GM08714 (cell line): Measurements from ENCODE around the gene CDCP1.

Experiments used
- H3K4me3 ChIP-seq: fragments of 200-500 bp; sonication (Bioruptor generic); 2 replicates; pipeline ENCODE4 v1.5.1; 2014; ENCODE audit warnings: mild to moderate bottlenecking, low read length, inconsistent platforms
- ZNF274 ChIP-seq: IDR thresholded peaks from 2 replicates; pipeline ENCODE4 v1.6.1; 2012; ENCODE audit warnings: mild to moderate bottlenecking, low read depth, low read length

The CDCP1 gene

GRCh38 chr3:45135959-45136358 lies 10.2 kb downstream of the CDCP1 start:
- TF ChIP-seq ZNF274: no peak
- H3K4me3 ChIP-seq: no peak overlapping the region

GRCh38 chr3:45134758-45135521 lies 11.2 kb downstream of the CDCP1 start:
- no peak overlapping the region for H3K4me3 ChIP-seq
- TF ChIP-seq ZNF274: no peak

GRCh38 chr3:45132568-45133211 lies 13.5 kb downstream of the CDCP1 start:
- TF ChIP-seq ZNF274: no peak

GRCh38 chr3:45131201-45131600 lies 15.0 kb downstream of the CDCP1 start:
- no peak for TF ChIP-seq ZNF274
- no peak overlapping the region for H3K4me3 ChIP-seq

More at GRCh38 chr3:45132568-45133211, 13.5 kb downstream of the CDCP1 start:
- H3K4me3 ChIP-seq: no peak overlapping the region

GRCh38 chr3:45130476-45130875 lies 15.7 kb downstream of the CDCP1 start:
- H3K4me3 ChIP-seq: no peak overlapping the region
- TF ChIP-seq ZNF274: no peak

GRCh38 chr3:45128950-45129349 lies 17.2 kb downstream of the CDCP1 start:
- TF ChIP-seq ZNF274: no peak
- no peak overlapping the region for H3K4me3 ChIP-seq

- H3K4me3 ChIP-seq: no peak overlapping the region
- TF ChIP-seq ZNF274: no peak
Observed at GRCh38 chr3:45127130-45127822, 18.9 kb downstream of the CDCP1 start.

GRCh38 chr3:45126730-45127129 lies 19.4 kb downstream of the CDCP1 start:
- no peak overlapping the region for H3K4me3 ChIP-seq

GRCh38 chr3:45125550-45126026 lies 20.6 kb downstream of the CDCP1 start:
- no peak overlapping the region for H3K4me3 ChIP-seq

More at GRCh38 chr3:45126730-45127129, 19.4 kb downstream of the CDCP1 start:
- no peak for TF ChIP-seq ZNF274

GRCh38 chr3:45124956-45125355 lies 21.2 kb downstream of the CDCP1 start:
- no peak overlapping the region for H3K4me3 ChIP-seq
- TF ChIP-seq ZNF274: no peak

More at GRCh38 chr3:45125550-45126026, 20.6 kb downstream of the CDCP1 start:
- no peak for TF ChIP-seq ZNF274

- no peak overlapping the region for H3K4me3 ChIP-seq
- TF ChIP-seq ZNF274: no peak
Observed at GRCh38 chr3:45124352-45124751, 21.8 kb downstream of the CDCP1 start.

GRCh38 chr3:45123581-45124269 lies 22.5 kb downstream of the CDCP1 start:
- no peak for TF ChIP-seq ZNF274
- H3K4me3 ChIP-seq: no peak overlapping the region

- no peak for TF ChIP-seq ZNF274
- no peak overlapping the region for H3K4me3 ChIP-seq
Observed at GRCh38 chr3:45123030-45123429, 23.1 kb downstream of the CDCP1 start.

- TF ChIP-seq ZNF274: no peak
- no peak overlapping the region for H3K4me3 ChIP-seq
Observed at GRCh38 chr3:45120359-45121158, 25.6 kb downstream of the CDCP1 start.
